IPS DF 6.9 (cell line): ENCODE measurements around the gene ASRGL1.

Experiments used
- DNase-seq: peaks from one replicate; pipeline ENCODE4 v3.0.0-alpha.2; 2013; ENCODE audit warnings: low read depth, low spot score
- H3K27ac ChIP-seq: one replicate; pipeline ENCODE4 v1.5.1; 2013; ENCODE audit warnings: low read length, control low read depth
- H3K27me3 ChIP-seq: 2 replicates; pipeline ENCODE4 v1.6.1; 2013; ENCODE audit warnings: mild to moderate bottlenecking, low read length; ENCODE audit not compliant: control insufficient read depth, insufficient read depth
- H3K36me3 ChIP-seq: 2 replicates; pipeline ENCODE4 v1.6.1; 2013; ENCODE audit warnings: low read length; ENCODE audit not compliant: control insufficient read depth, insufficient read depth
- H3K4me1 ChIP-seq: 2 replicates; pipeline ENCODE4 v1.6.1; 2013; ENCODE audit warnings: low read length; ENCODE audit not compliant: control insufficient read depth, insufficient read depth
- H3K4me3 ChIP-seq: 2 replicates; pipeline ENCODE4 v1.5.1; 2013; ENCODE audit warnings: mild to moderate bottlenecking, low read length
- H3K9me3 ChIP-seq: 2 replicates; pipeline ENCODE4 v1.6.1; 2013; ENCODE audit warnings: low read length, inconsistent platforms; ENCODE audit not compliant: control insufficient read depth, insufficient read depth
- WGBS: extraction: QIAGEN DNeasy Blood & Tissue Kit; methylation state at CpG from one replicate; pipeline ENCODE4 v1.1.7; 2013; ENCODE audit warnings: mixed read lengths, missing lambda C conversion rate; ENCODE audit not compliant: insufficient read length, insufficient coverage; 5-methylcytosine and 5-hydroxymethylcytosine counted together

Gene ASRGL1

DNA sequence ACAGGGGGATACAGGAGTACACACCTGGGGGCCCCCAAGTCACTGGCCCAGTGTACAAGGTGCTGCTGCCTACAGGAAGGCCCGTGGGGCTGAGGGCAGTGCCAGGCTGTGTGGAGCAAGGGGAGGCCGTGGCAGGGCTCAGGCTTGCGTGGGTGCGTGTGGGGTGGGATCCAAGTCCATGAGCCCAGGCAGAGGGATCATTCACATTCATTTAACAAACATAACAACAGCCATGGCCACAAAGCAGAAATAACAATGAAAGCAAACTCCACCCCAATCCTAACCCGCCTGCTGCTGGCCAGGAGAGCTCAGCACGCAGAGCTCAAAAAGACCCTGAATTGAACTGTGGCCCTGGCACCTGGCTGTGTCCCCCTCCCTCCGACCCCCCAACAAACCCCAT lies 64.6 kb downstream of the ASRGL1 start:
- no peak overlapping the region for H3K4me3 ChIP-seq
- peaks cover 6% of the 10 kb centered on the region; the same call in 1 of the 2 replicates for H3K4me1 ChIP-seq
- WGBS = no CpG with 5 or more reads among the region's 7 CpGs
- no peaks in the 10 kb centered on the region for H3K9me3 ChIP-seq
- no peak overlapping the region for H3K27ac ChIP-seq
- no peaks in the 10 kb centered on the region for H3K36me3 ChIP-seq
- H3K27me3 ChIP-seq = no peaks in the 10 kb centered on the region
- DNase-seq = no peak

- DNase-seq = no peak
- H3K4me1 ChIP-seq = peaks cover 6% of the 10 kb centered on the region; the same call in 1 of the 2 replicates
- WGBS = no CpG with 5 or more reads among the region's 15 CpGs
Measured at GRCh38 chr11:62402226-62402959, 65.1 kb downstream of the ASRGL1 start.

GRCh38 chr11:62402960-62403730 lies 65.9 kb downstream of the ASRGL1 start:
- Histone ChIP-seq H3K4me1 (peaks cover 6% of the 10 kb centered on the region; the same call in 1 of the 2 replicates), H3K9me3 (no peaks in the 10 kb centered on the region), H3K27me3 (no peaks in the 10 kb centered on the region), H3K27ac (no peak overlapping the region), H3K36me3 (no peaks in the 10 kb centered on the region), H3K4me3 (no peak overlapping the region)
- WGBS = no CpG with 5 or more reads among the region's 12 CpGs
- DNase-seq = no peak

More at GRCh38 chr11:62402226-62402959, 65.1 kb downstream of the ASRGL1 start:
- Histone ChIP-seq H3K4me3 (no peak overlapping the region), H3K36me3 (no peaks in the 10 kb centered on the region), H3K27me3 (no peaks in the 10 kb centered on the region), H3K27ac (no peak overlapping the region), H3K9me3 (no peaks in the 10 kb centered on the region)

DNA sequence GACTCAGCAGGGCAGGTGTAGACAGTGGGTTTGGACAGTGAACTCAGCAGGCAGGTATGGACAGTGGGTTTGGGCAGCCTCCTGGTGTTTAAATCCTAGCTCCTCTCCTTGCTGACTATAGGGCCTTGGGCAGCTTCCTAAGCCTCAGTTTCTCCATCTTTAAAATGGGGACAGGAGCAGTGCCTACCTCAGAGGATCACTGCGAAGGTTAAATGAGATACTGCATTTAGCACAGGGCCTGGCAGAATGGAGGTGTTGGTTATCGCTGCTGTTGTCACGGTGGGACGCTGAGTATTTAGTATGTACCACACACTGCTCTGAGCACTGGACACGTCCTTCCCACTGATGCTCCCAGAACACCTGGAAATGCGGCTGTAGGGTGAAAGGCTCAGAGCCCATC lies 67.2 kb downstream of the ASRGL1 start:
- no peak for DNase-seq
- no CpG with 5 or more reads among the region's 6 CpGs for WGBS
- peaks cover 5% of the 10 kb centered on the region; the same call in 1 of the 2 replicates for H3K4me1 ChIP-seq
- H3K9me3 ChIP-seq = no peaks in the 10 kb centered on the region
- no peaks in the 10 kb centered on the region for H3K27me3 ChIP-seq
- no peak overlapping the region for H3K27ac ChIP-seq
- no peaks in the 10 kb centered on the region for H3K36me3 ChIP-seq
- no peak overlapping the region for H3K4me3 ChIP-seq

GRCh38 chr11:62404901-62405300 lies 67.7 kb downstream of the ASRGL1 start:
- no CpG with 5 or more reads among the region's 5 CpGs for WGBS
- no peaks in the 10 kb centered on the region for H3K9me3 ChIP-seq
- no peaks in the 10 kb centered on the region for H3K36me3 ChIP-seq
- H3K4me3 ChIP-seq = no peak overlapping the region
- H3K27me3 ChIP-seq = no peaks in the 10 kb centered on the region
- peaks cover 4% of the 10 kb centered on the region; the same call in 1 of the 2 replicates for H3K4me1 ChIP-seq
- H3K27ac ChIP-seq = no peak overlapping the region
- no peak for DNase-seq

- H3K36me3 ChIP-seq = no peaks in the 10 kb centered on the region
- no peak for DNase-seq
- H3K27me3 ChIP-seq = no peaks in the 10 kb centered on the region
- H3K4me3 ChIP-seq = no peak overlapping the region
- H3K9me3 ChIP-seq = no peaks in the 10 kb centered on the region
- H3K27ac ChIP-seq = no peak overlapping the region
- WGBS = no CpG with 5 or more reads among the region's 4 CpGs
- peaks cover 4% of the 10 kb centered on the region; the same call in 1 of the 2 replicates for H3K4me1 ChIP-seq
Measured at GRCh38 chr11:62406034-62406433, 68.8 kb downstream of the ASRGL1 start.

- Histone ChIP-seq H3K4me1 (no peaks in the 10 kb centered on the region), H3K27ac (no peak overlapping the region), H3K4me3 (no peak overlapping the region), H3K36me3 (no peaks in the 10 kb centered on the region), H3K9me3 (no peaks in the 10 kb centered on the region), H3K27me3 (no peaks in the 10 kb centered on the region)
- whole genome bisulfite sequencing = no CpG with 5 or more reads among the region's 8 CpGs
- DNase-seq = no peak
Measured at GRCh38 chr11:62409831-62410230, 72.6 kb downstream of the ASRGL1 start.

- Histone ChIP-seq H3K9me3 (no peaks in the 10 kb centered on the region), H3K4me1 (no peaks in the 10 kb centered on the region), H3K4me3 (no peak overlapping the region), H3K36me3 (no peaks in the 10 kb centered on the region), H3K27me3 (no peaks in the 10 kb centered on the region), H3K27ac (no peak overlapping the region)
- no peak for DNase-seq
- no CpG with 5 or more reads among the region's 8 CpGs for WGBS
Measured at GRCh38 chr11:62410972-62411371, 73.7 kb downstream of the ASRGL1 start.

DNA sequence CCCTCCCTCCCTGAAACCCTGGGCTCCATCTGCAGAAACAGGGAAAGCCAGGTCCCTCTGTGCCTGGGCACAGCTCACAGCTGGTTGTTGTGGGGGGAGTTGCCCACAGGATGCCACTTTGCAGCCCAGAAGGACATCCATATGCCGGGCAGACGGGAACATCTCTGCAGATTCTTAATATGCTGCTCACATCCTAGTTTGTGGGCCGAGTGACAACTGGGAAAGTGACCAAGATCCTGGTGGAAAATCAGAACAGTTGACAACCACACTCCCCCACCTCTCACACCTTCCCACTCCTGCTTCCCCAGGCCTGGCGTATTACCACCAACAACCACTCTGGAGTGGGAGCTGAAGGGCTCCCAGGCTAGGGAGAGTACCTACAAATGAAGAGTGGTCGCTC lies 74.3 kb downstream of the ASRGL1 start:
- WGBS = no CpG with 5 or more reads among the region's 5 CpGs
- no peaks in the 10 kb centered on the region for H3K36me3 ChIP-seq
- no peaks in the 10 kb centered on the region for H3K9me3 ChIP-seq
- no peaks in the 10 kb centered on the region for H3K4me1 ChIP-seq
- H3K4me3 ChIP-seq = no peak overlapping the region
- H3K27ac ChIP-seq = no peak overlapping the region
- DNase-seq = no peak
- H3K27me3 ChIP-seq = no peaks in the 10 kb centered on the region

- no peak for DNase-seq
- WGBS = no CpG with 5 or more reads among the region's 8 CpGs
- H3K36me3 ChIP-seq = no peaks in the 10 kb centered on the region
- H3K9me3 ChIP-seq = no peaks in the 10 kb centered on the region
- no peaks in the 10 kb centered on the region for H3K4me1 ChIP-seq
- no peak overlapping the region for H3K4me3 ChIP-seq
- H3K27me3 ChIP-seq = no peaks in the 10 kb centered on the region
- H3K27ac ChIP-seq = no peak overlapping the region
Measured at GRCh38 chr11:62413060-62413696, 75.9 kb downstream of the ASRGL1 start.
